ACC112 (cell line): ENCODE results near the gene LRRC52.
"Not testable (repeated sequence)": the region's sequence is repeated elsewhere in the genome, so short reads cannot be mapped to it uniquely, and the experiment has no call there.

Experiments used
- H2AFZ ChIP-seq: fragments of 200-600 bp; sonication (generic); one replicate; pipeline ENCODE4 v1.6.0; 2017; ENCODE audit warnings: antibody characterized with exemption, low read length; ENCODE audit not compliant: unreplicated experiment
- H3K27ac ChIP-seq: fragments of 200-600 bp; sonication (generic); 2 replicates; pipeline ENCODE4 v1.5.1; 2014; ENCODE audit warnings: low read depth, mild to moderate bottlenecking, antibody characterized with exemption, low read length, moderate library complexity
- H3K27me3 ChIP-seq: fragments of 200-600 bp; sonication (generic); 2 replicates; pipeline ENCODE4 v1.6.1; 2014; ENCODE audit warnings: mild to moderate bottlenecking, antibody characterized with exemption, low read length, moderate library complexity, mixed read lengths; ENCODE audit not compliant: insufficient read depth
- H3K36me3 ChIP-seq: fragments of 200-600 bp; sonication (generic); 2 replicates; pipeline ENCODE4 v1.6.1; 2016; ENCODE audit warnings: mild to moderate bottlenecking, antibody characterized with exemption, low read length, moderate library complexity, mixed read lengths; ENCODE audit not compliant: insufficient read depth
- H3K4me1 ChIP-seq: fragments of 200-600 bp; sonication (generic); one replicate; pipeline ENCODE4 v1.6.1; 2016; ENCODE audit warnings: low read length, mixed read lengths; ENCODE audit not compliant: insufficient read depth, unreplicated experiment, control insufficient read depth
- H3K4me3 ChIP-seq: fragments of 200-600 bp; sonication (generic); 2 replicates; pipeline ENCODE4 v1.5.1; 2014; ENCODE audit warnings: mild to moderate bottlenecking, low read depth, low read length
- H3K79me2 ChIP-seq: fragments of 200-600 bp; sonication (generic); one replicate; pipeline ENCODE4 v1.6.0; 2016; ENCODE audit warnings: low read length; ENCODE audit not compliant: control insufficient read depth, unreplicated experiment, insufficient read depth

The LRRC52 gene

DNA sequence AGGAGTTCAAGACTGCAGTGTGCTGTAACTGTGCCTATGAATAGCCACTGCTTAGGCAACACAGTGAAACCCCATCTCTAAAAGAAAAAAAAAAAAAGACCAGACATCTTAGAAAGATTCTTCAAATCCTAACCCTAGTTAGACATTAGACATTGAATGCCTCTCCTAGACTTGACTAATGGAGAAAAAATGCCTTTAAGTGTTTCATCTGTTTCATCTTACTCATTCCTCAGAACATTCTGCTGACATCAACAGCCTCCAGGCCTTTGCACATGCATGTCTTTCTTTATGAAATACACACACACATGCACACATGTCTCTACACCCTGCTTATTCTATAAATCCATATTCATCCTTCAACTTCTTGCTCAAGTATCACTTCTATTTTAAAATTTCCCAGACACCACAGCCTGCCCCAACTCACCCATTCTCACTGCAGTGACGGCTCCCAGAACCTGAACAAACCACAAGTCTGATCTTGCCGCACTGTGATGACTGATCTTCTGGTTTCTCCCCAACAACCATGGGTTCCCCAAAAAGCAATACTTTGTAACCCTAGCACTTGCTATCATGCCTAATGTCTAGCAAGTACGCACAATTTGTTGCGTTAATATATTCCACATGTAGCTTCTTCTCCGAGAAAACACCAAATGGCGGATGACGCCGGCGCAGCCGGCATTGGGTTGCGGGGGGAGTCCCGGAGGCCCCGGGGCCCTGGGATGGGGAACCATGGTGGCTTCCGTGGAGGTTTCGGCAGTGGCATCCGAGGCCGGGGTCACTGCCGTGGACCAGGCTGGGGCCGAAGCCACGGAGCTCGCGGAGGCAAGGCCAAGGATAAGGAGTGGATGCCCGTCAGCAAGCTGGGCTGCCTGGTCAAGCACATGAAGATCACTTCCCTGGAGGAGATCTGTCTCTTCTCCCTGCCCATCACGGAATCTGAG is 37.4 kb downstream of the LRRC52 start:
- Histone ChIP-seq H3K4me1 (no peaks in the 10 kb centered on the region), H3K27me3 (peaks cover 32% of the 10 kb centered on the region), H3K27ac (no peak overlapping the region), H3K79me2 (no peaks in the 10 kb centered on the region), H2AFZ (no peak overlapping the region), H3K4me3 (no peak overlapping the region), H3K36me3 (no peaks in the 10 kb centered on the region)

DNA sequence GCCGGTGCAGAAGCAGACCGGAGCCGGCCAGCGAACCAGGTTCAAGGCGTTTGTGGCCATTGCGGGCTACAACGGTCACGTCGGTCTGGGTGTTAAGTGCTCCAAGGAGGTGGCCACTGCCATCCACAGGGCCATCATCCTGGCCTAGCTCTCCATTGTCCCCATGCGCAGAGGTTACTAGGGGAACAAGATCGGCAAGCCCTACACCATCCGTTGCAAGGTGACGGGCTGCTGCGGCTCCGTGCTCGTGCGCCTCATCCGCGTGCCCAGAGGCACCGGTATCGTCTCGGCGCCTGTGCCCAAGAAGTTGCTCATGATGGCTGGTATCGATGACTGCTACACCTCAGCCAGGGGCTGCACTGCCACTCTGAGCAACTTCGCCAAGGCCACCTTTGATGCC is 38.1 kb downstream of the LRRC52 start:
- Histone ChIP-seq H3K79me2 (no peaks in the 10 kb centered on the region), H3K36me3 (no peaks in the 10 kb centered on the region), H2AFZ (no peak overlapping the region), H3K4me1 (no peaks in the 10 kb centered on the region), H3K4me3 (no peak overlapping the region), H3K27me3 (peaks cover 31% of the 10 kb centered on the region), H3K27ac (no peak overlapping the region)

DNA sequence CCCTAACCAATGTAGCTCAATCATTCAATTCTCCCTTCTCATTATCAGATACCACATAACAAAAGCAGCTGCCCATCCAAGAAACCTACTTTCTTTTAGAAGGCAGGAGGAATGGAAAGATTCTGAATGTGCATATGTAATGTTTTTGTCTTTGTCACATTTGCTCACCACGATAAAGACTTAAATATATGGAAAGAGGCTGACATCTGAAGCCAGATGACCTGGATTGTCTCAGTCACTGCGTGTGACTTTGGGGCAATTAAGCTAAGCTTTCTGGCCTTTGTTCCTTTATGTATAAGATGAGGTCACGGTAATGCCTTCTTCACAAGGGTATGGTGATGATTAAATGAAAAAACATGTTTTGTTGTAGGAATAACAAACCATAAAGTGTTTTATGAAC is 42.6 kb downstream of the LRRC52 start:
- Histone ChIP-seq H2AFZ (no peak overlapping the region), H3K27ac (no peak overlapping the region), H3K4me3 (no peak overlapping the region), H3K36me3 (no peaks in the 10 kb centered on the region), H3K27me3 (peaks cover 57% of the 10 kb centered on the region), H3K79me2 (no peaks in the 10 kb centered on the region), H3K4me1 (no peaks in the 10 kb centered on the region)

DNA sequence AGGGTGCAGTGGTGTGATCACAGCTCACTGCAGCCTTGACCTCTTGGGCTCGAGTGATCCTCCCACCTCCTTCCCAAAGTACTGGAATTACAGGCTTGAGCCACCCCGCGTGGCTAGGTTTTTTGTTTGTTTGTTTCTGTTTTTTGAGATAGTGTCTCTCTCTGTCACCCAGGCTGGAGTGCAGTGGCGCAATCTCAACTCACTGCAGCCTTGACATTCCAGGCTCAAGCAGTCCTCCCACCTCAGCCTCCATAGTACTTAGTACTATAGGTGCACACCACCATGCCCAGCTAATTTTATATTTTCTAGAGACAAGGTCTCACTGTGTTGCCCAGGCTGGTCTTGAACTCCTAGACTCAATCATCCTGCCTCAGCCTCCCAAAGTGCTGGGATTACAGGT is 47.6 kb downstream of the LRRC52 start:
- H3K4me3 ChIP-seq, H2AFZ ChIP-seq, H3K79me2 ChIP-seq, H3K27ac ChIP-seq, H3K36me3 ChIP-seq, H3K4me1 ChIP-seq: not testable (repeated sequence)
- peaks cover 66% of the 10 kb centered on the region for H3K27me3 ChIP-seq

DNA sequence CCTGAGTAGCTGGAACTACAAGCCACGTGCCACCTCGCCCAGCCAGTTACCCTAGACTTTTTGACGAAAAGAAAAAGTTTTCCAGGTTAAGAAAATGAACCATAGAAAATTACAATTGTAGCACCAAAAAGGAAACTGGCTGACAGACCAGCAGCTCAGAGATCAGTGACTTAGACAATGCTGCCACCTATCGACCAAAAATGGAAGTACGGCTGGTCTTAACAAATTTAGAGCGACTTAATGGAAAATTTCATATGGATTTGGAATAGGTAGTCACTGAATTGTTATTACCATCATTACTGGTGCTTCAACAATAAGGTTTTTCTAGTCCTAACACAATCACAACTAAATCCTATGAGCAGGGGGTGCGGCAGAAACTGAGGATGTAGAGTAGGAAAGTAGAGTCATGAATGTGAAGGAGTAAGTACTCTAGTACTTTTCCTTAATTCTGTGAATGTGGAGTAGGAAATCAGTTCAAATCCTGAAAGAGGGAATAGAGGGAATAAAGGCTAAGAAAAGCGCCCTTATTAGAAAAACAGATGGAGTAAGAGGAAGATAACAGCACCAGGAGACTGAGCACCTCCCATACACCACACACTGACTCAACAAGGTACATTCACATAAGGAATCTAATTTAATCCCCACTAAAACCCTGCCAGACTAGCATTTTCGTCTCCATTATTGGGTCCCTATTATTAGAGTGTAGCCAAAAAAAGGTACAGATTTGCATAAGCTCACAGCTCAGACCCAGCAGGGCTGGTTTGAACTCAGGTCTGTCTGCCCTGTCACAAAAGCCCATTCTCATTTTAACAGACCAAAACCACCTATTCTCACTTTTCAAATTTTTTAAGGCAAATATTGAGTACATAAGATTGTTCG is 49.4 kb downstream of the LRRC52 start:
- Histone ChIP-seq H3K79me2 (no peaks in the 10 kb centered on the region), H3K27me3 (peaks cover 50% of the 10 kb centered on the region), H3K36me3 (no peaks in the 10 kb centered on the region), H3K27ac (no peak overlapping the region), H2AFZ (no peak overlapping the region), H3K4me3 (no peak overlapping the region), H3K4me1 (peaks cover 5% of the 10 kb centered on the region)

DNA sequence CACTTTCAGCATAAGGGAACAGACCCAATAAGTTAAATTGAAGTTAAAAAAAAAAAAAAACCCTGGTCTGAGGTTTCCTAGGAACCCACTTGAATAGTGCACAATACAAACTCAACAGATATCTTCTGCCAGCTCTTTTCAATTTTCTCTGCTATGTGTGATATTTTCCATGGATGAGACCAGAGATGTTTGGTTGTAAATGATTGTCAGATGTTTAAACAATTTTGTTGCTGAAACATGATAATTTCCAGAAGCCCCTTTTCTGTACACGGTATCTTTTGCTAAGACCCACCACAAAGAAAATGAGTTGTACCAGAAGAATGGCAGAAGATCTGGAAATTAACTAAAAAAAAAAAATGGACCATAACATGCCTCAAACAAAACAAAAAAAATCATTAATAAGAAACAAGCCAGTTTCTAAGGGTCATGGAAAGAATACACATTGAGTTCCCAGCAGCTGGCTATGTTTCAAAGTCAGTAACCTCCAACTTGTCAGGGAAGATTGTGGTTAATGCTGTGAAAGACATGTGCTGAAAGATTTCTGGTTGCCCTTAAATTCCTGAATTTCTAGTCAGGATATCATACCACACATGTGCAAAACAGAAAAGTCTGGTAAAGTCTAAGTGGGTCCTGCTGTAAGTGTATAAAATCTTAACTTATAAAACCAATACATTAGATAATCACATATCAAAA is 51.6 kb downstream of the LRRC52 start:
- Histone ChIP-seq H3K79me2 (no peaks in the 10 kb centered on the region), H2AFZ (no peak overlapping the region), H3K4me1 (peaks cover 16% of the 10 kb centered on the region), H3K27me3 (peaks cover 29% of the 10 kb centered on the region), H3K27ac (no peak overlapping the region), H3K4me3 (no peak overlapping the region), H3K36me3 (no peaks in the 10 kb centered on the region)

DNA sequence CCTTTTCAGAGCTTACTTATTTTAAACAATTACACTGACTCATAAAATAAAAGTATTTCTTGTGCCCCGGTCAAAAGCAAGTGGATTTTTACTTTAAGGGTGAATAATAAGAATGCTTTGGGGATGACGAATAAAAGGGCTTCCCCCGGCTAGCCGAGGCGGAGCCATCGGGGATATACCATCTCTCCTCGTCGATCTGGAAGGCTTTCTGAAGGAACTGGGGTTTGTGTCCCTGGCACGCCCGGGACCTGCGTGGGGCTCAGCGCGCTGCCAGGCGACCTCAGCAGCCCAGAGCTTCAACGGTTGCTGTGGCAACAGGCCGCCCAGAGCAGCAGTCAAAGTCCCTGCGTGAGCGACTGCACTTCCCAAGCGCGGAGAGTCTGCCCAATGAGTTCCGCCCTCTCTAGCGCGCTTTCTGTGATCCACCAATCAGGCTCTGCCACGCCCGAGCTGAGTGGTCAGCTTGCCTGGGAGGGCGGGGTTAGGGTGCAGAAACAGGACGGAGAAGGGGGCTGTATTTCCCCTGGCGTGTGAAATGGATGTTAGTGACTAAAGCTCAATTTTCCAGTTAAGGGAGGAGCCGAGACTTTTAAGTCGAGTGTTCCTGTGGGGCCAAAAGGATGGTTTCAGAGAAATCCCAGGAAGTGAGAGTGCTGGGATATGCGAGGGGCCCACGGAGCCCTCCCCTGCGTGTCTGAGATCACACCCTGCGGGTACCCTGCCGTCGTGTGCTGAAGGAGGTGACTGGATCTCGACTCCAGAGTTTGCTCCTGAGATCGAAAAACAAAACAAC is 54.3 kb downstream of the LRRC52 start:
- peak overlapping the region; percentile 81 for H3K27ac ChIP-seq
- peaks cover 17% of the 10 kb centered on the region for H3K27me3 ChIP-seq
- H3K36me3 ChIP-seq: no peaks in the 10 kb centered on the region

DNA sequence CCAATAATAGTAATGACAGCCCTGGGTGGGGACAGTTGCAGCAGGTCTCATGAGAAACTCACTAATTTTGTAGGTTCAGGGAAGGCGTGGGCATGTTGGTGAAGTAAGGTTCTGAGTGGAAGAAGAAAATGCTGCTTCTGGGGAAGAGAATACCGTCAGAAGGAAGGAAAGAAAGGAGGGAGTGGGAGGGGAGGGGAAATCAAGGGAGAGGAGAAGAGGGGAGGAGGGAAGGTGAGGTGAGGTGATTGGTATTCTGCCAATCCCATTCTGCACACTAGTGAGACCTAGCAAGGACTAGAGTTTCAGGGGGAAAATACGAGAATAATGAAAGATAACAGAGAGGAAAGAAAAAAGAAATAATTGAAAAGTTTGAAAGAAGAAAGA is 54.9 kb downstream of the LRRC52 start:
- Histone ChIP-seq H3K4me3 (peak overlapping the region; percentile 82), H3K79me2 (no peaks in the 10 kb centered on the region), H2AFZ (peak overlapping the region; percentile 93), H3K36me3 (no peaks in the 10 kb centered on the region), H3K4me1 (peaks cover 19% of the 10 kb centered on the region), H3K27me3 (peaks cover 11% of the 10 kb centered on the region), H3K27ac (peak overlapping the region; percentile 81)

More for the DNA sequence above, 54.3 kb downstream of the LRRC52 start:
- Histone ChIP-seq H3K4me3 (peak overlapping the region; percentile 82), H2AFZ (peak overlapping the region; percentile 93), H3K79me2 (no peaks in the 10 kb centered on the region), H3K4me1 (peaks cover 19% of the 10 kb centered on the region)

DNA sequence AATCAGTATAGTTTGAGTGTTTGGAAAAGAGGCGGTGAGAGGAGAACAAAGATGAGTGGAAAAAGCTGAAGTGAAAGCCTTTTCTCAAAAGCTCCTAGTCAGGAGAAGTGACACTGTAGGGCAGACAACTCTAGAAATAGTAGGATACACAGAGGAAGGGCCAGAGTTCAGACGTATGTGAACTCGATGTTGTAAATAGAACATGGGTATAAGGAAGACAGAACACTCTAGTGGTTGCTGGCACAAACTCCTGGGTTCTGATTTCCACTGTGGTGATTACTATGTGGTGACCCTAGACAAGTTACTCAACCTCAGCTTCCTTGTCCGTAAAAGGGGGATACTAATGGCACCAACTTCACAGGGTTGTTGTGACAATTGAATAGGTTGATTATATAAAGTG is 57.0 kb downstream of the LRRC52 start:
- H3K36me3 ChIP-seq: no peaks in the 10 kb centered on the region
- H2AFZ ChIP-seq: no peak overlapping the region
- H3K27ac ChIP-seq: no peak overlapping the region
- H3K79me2 ChIP-seq: no peaks in the 10 kb centered on the region
- H3K4me3 ChIP-seq: no peak overlapping the region
- H3K4me1 ChIP-seq: peaks cover 19% of the 10 kb centered on the region
- no peaks in the 10 kb centered on the region for H3K27me3 ChIP-seq

DNA sequence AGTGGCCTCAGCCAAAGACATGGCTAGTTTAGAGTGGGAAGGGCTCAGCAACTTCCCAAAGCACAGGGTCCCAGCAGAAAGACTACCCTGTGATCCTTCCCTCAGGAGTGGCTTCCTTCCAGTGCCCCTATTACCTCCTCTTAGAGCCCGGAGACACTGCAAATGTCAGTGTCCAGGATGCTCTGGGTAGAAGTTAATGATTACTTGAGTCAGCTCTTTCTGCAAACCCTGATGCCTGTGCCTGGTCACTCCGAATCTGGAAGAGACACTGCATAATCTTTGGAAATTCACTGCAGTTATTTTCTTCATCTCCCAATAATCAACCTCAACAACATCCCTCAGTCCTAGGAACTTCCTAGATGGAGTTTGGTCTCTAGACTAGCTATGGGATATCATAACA is 60.0 kb downstream of the LRRC52 start:
- no peaks in the 10 kb centered on the region for H3K27me3 ChIP-seq
- no peaks in the 10 kb centered on the region for H3K79me2 ChIP-seq
- no peak overlapping the region for H3K27ac ChIP-seq
- peaks cover 9% of the 10 kb centered on the region for H3K4me1 ChIP-seq
- H3K36me3 ChIP-seq: no peaks in the 10 kb centered on the region
- H2AFZ ChIP-seq: no peak overlapping the region
- H3K4me3 ChIP-seq: no peak overlapping the region
